HTERT RPE-1 (cell line): ENCODE data around the gene PROK1.

Experiments used
- in situ Hi-C: fragments of 300-500 bp; cut with MboI; formaldehyde crosslinking; loops from 4 replicates; pipeline ENCODE4 v1.14.3; 2020; ENCODE audit warnings: low sequenced_read_pairs

PROK1 gene

DNA sequence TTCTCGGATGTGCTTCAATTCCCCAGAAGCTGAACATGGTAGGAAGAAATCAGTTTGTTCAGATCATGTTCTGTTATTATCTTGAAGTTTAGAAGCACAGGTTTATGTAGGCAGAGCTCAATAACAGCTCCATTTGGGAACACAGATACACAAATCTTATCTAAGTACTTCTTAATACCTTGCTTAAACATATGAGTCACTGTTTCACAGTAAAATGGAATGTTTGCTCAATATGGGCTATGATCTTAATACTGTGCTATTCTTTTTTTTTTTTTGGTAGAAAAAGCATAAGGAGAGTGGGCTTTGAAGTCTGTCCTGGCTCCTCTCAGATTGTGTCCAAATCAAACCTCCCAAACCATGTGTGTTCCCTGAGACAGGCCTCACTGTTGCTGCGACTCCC is 13.4 kb downstream of the PROK1 start:
- in situ Hi-C loops, result no loop called here

GRCh38 chr1:110465038-110465813 is 14.3 kb downstream of the PROK1 start:
- in situ Hi-C loops, result no loop called here

- in situ Hi-C loops, result no loop called here
Observed at GRCh38 chr1:110465814-110466380, 14.9 kb downstream of the PROK1 start.

GRCh38 chr1:110466646-110467280 is 15.8 kb downstream of the PROK1 start:
- in situ Hi-C loops, result no loop called here

DNA sequence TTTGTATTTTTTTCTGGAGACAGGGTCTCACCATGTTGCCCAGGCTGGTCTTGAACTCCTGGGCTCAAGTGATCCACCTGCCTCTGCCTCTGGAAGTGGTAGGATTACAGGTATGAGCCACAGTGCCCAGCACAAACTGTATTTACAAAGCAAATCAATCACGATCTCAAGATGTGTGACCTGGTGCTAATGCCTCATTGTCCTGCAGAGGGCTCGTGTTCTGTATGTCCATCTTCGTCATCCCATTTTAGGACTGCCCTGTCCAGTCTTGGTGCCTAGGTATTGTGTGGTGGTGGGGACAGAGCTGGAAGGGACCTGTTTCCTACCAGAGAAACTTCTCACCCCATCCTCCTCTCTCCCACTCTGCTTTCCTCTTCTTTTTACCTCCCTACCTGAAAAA is 20.2 kb downstream of the PROK1 start:
- in situ Hi-C loops, result no loop called here

DNA sequence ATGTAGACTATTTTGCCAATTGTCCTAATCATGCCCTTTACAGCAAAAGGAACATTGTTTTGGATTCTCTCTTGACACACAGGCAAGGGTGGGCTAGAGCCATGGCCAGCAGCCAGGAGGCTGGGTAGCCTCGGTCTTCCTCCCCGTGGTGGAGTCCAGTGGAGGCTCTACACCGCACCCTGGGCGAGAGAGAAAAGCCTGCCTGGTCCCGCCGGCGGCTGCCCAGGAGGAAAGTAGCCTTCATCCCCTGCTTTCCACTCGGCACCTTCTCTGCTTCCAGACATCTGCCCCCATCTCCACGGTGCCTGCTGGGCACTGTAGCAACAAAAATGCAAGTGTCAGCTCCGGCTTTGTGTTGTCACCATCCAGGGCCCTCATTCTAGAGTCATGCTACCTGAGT is 21.6 kb downstream of the PROK1 start:
- in situ Hi-C loops, result no loop called here

- in situ Hi-C loops, result no loop called here
Observed at GRCh38 chr1:110474444-110474843, 23.5 kb downstream of the PROK1 start.

DNA sequence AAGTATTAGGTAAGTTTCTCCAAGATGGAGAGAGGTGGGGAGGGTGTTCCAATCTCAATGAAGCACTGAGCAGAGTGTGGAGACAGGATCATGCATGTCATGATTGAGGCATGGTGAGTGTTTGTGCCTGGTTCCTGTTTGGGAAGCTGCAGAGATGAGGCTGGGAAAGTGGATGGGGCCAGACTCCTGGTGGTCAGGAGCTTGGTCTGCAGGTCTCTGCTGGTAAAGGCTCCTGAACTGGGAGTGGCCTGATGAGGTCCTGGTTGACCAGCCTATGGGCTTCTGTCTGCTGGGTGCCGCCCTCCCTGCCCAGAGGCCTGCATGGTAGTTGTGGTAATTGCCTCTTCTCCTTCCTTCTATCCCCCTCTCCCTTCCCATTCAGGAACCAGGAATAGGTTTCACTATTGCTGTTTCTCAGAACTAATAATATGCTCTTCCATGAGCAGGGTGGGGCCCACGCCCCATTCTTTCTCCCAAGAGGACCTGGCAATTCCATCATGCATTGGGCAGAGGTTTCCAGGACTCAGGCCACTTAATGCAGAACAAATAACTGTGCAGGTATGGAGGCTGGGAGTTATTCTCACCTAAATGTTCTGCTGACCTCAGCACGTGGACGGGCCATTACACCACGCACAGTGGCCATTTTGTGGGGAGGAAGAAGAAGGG is 24.5 kb downstream of the PROK1 start:
- in situ Hi-C loops, result no loop called here

DNA sequence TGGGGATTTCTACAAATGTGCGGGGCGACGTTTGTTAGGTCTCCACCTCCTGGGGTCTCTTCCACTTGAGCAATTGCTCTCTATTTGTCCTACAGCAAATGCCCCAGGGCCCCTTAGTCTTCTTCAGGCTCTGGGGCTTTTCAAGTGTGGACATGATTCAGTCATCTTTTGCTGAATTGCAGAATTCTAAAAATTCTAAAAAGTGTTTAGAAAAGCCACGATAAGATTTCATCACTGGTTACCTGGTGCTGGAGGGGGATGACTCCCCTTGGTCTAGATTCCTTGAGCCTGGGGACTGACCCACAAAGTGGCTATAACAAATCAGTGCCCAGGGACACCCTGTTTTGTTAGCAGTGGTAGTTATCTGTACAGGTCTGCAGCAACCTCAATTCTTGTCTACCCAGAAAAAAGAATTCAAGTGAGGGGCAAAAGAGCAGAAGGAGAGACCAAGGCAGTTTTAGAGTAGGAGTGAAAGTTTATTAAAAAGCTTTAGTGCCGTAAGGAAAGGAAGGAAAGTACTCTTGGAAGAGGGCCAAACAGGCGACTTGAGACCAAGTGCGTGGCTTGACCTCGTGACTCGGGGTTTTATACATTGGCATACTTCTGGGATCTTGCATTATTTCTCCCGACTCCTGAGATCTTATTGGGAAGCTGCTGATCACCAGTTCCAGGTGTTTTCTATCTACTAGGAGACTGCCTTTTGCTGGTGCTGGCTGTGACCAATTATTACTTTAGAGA is 25.2 kb downstream of the PROK1 start:
- in situ Hi-C loops, result no loop called here

- in situ Hi-C loops, result no loop called here
Observed at GRCh38 chr1:110477041-110477440, 26.1 kb downstream of the PROK1 start.

GRCh38 chr1:110477445-110477957 is 26.6 kb downstream of the PROK1 start:
- in situ Hi-C loops, result no loop called here

GRCh38 chr1:110477967-110478640 is 27.2 kb downstream of the PROK1 start:
- in situ Hi-C loops, result no loop called here

GRCh38 chr1:110478886-110479285 is 27.9 kb downstream of the PROK1 start:
- in situ Hi-C loops, result no loop called here

DNA sequence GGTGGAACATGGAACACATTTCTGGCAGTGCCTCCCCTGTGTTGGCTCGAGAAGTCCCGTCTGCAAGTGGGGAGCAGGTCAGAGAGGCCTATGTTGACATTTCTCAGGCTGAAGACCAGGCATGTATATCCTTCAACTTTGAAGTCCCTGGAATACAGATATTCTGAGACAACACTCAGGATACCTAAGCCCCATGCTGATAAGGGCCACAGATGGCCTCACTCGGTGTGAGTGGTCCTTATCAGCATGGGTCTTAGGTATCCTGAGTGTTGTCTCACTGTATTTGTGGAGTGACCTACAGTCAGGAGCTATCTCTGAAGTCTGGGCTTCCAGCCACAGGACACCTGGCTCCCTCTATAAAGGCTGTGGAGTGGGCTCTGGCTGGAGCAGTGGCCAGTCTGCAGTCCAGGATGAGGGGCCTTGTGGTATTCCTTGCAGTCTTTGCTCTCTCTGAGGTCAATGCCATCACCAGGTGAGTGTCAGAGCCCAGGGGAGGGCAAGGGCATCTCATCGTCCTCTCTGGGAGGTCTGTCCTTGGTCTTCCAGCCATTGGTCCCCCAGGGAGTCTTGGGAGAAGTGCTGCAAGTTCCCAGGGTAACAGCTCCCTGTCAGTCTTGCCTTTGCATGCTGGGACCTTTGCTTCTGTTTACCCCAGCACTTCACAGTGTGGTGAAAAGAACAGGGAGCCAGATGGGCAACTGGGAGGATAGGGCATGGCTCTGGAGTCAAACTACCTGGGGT is 29.6 kb downstream of the PROK1 start:
- in situ Hi-C loops, result no loop called here

DNA sequence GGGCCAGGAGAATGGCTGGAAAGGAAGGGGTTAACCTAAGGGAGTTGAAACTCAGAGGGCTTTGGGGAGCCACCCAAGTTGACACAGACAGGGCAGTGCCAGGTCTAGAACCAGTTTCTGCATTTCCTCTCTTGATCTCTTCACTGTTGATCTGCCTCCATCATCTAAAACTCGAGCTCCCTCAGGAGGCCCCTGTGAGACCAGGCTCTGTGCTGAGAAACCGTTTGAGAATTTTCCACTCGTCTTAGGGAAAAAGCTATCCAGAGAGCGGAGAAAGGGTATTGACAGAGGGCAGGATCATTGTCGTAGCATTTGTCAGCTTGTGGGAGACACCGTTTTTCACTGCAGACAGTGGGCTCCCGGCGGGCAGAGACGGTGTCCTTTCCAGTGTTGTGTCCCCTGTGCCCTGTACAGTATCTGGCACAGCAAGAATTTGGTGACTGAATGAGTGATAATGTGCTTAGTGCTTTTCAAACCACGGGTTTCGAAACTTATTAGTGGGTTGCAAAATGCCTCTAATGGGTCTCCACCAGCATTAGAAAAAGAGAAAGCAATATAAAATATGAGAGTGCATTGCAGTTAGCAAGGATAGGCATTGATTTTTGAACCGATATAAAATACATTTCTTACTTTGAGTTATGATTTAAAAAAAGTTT is 31.1 kb downstream of the PROK1 start:
- in situ Hi-C loops, result no loop called here

- in situ Hi-C loops, result no loop called here
Observed at GRCh38 chr1:110482662-110483307, 31.8 kb downstream of the PROK1 start.

GRCh38 chr1:110483308-110483685 is 32.3 kb downstream of the PROK1 start:
- in situ Hi-C loops, result no loop called here

DNA sequence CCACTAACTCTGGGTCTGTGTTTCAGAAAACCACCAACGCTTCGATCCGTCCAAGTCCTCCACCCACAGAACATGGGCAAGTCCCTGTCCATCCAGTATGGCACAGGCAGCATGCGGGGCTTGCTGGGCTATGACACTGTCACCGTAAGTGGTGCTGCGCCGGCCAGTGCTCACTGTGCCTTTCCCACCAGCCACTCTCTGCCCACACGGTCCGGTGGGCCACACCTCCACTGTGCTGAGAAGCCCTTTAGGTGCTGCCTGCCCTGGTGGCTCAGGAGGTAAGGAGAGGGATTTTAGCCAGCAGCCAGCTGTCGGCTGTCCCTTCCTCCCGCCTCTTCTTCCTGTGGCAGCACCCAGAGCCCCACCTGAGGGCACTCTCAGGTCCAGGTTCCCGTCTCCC is 33.9 kb downstream of the PROK1 start:
- in situ Hi-C loops, result no loop called here

GRCh38 chr1:110485725-110486124 is 34.8 kb downstream of the PROK1 start:
- in situ Hi-C loops, result no loop called here
